ENCODE measurements around the gene XPR1.

DNA sequence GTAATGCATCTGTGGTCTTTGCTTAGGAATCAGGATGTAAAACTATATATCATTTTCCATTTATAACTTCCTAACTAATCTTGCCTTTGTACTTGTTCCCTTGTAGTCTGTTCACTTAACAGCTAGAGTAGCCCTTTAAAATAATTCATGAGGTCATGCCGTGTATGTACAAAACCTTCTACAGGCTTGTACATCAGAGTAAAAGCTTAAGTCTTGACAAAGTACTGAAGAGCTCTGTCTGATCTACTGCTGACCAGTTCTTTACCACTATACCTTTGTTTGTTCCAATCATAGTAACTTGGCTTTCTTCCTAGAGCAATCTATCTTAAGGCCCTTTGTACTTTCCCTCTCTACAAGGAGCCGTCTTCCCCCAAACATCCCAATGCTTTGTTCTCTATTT is 190.1 kb downstream of the XPR1 start:
- TF ChIP-seq, protein P1, sequence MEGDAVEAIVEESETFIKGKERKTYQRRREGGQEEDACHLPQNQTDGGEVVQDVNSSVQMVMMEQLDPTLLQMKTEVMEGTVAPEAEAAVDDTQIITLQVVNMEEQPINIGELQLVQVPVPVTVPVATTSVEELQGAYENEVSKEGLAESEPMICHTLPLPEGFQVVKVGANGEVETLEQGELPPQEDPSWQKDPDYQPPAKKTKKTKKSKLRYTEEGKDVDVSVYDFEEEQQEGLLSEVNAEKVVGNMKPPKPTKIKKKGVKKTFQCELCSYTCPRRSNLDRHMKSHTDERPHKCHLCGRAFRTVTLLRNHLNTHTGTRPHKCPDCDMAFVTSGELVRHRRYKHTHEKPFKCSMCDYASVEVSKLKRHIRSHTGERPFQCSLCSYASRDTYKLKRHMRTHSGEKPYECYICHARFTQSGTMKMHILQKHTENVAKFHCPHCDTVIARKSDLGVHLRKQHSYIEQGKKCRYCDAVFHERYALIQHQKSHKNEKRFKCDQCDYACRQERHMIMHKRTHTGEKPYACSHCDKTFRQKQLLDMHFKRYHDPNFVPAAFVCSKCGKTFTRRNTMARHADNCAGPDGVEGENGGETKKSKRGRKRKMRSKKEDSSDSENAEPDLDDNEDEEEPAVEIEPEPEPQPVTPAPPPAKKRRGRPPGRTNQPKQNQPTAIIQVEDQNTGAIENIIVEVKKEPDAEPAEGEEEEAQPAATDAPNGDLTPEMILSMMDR (IDR thresholded peaks at IDR 0.05) = no peak
- no peak for TF ChIP-seq POLR2A (IDR thresholded peaks at IDR 0.05)
- no peak for TF ChIP-seq EP300 (IDR thresholded peaks at IDR 0.05)
